GM12801 (cell line): Measurements from ENCODE around the gene KIDINS220.

Source experiments
- CTCF ChIP-seq: IDR thresholded peaks from one replicate; pipeline ENCODE4 v1.5.1; 2011; ENCODE audit warnings: control low read depth; ENCODE audit not compliant: insufficient read length; ENCODE audit errors: extremely low read depth

Gene KIDINS220

GRCh38 chr2:8796878-8797550 is 40.4 kb downstream of the KIDINS220 start:
- TF ChIP-seq CTCF: no peak

- TF ChIP-seq CTCF: no peak
These were observed 41.0 kb downstream of the KIDINS220 start for GRCh38 chr2:8796315-8796848.

GRCh38 chr2:8794923-8795825 is 42.2 kb downstream of the KIDINS220 start:
- TF ChIP-seq CTCF: no peak

- no peak for TF ChIP-seq CTCF
These were observed 46.7 kb downstream of the KIDINS220 start for GRCh38 chr2:8790739-8791162.

GRCh38 chr2:8786463-8786862 is 51.0 kb downstream of the KIDINS220 start:
- no peak for TF ChIP-seq CTCF

- TF ChIP-seq CTCF: no peak
These were observed 57.4 kb downstream of the KIDINS220 start for GRCh38 chr2:8779795-8780671.
